GM19395 (cell line): ENCODE measurements around the gene PUM2.
"Not testable (repeated sequence)": the region's sequence is repeated elsewhere in the genome, so short reads cannot be mapped to it uniquely, and the experiment has no call there.

Source experiments
- ATAC-seq: cut with Tn5 transposase; IDR thresholded peaks from one replicate; pipeline ENCODE4 v1.9.1; 2021; ENCODE audit warnings: mild to moderate bottlenecking, moderate library complexity; ENCODE audit not compliant: unreplicated experiment

The PUM2 gene

DNA sequence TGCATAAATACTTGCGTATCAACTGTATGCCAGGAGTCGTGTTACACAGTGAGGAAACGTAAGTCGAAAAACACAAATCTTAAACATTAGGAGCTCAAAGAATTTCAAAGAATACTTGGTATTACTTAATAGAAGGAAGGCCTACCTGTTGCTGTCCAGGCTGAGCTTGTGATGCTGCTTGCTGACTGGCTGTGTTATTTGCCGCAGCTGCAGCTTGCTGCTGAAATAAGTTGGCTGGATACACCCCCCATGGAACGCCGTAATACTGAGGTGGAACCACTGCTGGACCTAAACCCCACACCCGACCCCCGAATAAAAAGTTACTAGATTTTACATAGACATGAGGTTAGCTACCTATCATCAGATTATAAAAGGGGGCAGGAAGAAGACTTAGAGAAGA lies 56.4 kb downstream of the PUM2 start:
- no peak for ATAC-seq

DNA sequence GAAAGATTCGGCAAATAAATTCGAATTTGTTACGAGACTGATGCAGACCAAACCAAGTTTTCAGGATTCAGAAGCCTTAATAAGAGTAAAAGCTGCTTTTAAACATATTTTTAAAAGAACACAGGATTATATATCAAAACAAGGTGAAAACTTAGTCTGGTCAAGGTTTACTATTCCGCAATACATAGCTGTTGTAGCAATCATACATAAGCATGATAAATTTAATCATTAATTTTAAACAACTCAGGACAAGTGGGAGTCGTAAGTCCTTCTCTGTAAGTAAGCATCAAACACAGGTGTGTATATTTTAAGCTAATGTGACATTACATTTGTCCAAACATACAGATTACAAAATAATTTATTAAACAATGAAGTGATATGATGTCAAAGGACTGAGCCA lies 57.7 kb downstream of the PUM2 start:
- ATAC-seq = no peak

- ATAC-seq = no peak
Observed at GRCh38 chr2:20291846-20292408, 58.7 kb downstream of the PUM2 start.

GRCh38 chr2:20291106-20291564 lies 59.5 kb downstream of the PUM2 start:
- ATAC-seq = no peak

GRCh38 chr2:20288642-20289340 lies 61.9 kb downstream of the PUM2 start:
- no peak for ATAC-seq

DNA sequence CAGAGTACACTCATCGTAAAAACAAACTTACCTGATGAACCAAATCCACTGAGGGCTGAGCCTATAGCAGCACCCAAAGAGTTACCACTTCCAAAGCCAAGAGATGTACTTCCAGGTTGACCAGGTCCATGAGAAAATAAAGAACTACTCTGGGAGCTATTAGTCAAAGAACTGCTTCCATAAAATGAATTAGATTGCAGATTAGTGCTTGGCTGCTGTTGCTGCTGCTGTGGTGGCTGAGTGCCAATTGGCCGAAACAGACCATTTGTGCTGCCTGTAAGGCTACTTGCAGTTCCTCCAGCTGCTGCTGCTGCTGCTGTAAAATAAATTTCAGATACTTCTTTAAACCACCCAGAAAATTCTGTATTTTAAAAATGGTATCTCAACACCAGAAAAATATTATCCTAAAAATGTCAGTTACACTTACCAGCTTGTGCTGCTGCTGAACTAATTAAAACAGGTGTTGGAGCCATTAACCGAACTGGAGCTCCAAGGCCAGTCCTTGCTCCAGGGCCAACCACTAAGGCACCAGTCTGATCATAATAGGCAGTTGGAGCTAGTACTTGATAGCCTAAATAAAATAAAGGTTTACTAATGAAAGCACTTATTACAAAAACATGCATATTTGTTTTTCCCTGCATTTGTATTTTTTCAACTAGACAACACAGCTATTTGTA lies 67.6 kb downstream of the PUM2 start:
- no peak for ATAC-seq

GRCh38 chr2:20281876-20282275 lies 68.8 kb downstream of the PUM2 start:
- no peak for ATAC-seq

- ATAC-seq = no peak
Observed at GRCh38 chr2:20273042-20273441, 77.6 kb downstream of the PUM2 start.

DNA sequence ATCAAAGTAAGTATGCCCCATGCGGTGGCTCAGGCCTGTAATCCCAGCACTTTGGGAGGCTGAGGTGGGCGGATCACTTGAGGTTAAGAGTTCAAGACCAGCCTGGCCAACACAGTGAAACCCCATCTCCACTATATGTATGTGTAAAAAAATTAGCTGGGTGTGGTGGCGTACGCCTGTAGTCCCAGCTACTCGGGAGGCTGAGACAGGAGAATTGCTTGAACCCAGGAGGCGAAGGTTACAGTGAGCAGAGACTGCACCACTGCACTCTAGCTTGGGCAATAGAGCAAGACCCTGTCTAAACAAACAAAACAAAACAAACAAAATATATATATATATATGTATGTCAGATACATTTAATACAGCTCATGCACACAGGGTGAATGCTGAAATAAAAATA lies 82.3 kb downstream of the PUM2 start:
- not testable (repeated sequence) for ATAC-seq

GRCh38 chr2:20267529-20267928 lies 83.1 kb downstream of the PUM2 start:
- no peak for ATAC-seq

- no peak for ATAC-seq
Observed at GRCh38 chr2:20264629-20265028, 86.0 kb downstream of the PUM2 start.

DNA sequence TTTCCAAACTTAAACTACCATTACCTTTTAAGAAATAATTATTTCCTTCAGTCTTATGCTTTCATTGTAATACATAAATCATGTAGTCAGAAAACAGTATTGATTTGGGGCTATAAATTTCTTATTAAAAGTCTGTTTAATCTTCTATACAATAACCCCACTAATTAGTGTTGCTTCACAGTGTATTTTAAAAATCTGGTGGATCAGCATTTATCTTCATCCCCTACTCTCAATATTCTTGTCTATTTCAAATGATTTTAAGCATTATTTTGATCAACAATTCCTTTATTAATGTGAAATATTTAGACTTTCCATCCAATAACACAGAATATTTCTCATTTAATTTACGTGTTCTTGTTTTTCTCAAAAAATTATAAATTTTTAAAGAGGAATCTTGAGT lies 93.2 kb downstream of the PUM2 start:
- ATAC-seq = no peak

- no peak for ATAC-seq
Observed at GRCh38 chr2:20254731-20255130, 95.9 kb downstream of the PUM2 start.

- ATAC-seq = no peak
Observed at GRCh38 chr2:20250436-20250835, 100.2 kb downstream of the PUM2 start.

GRCh38 chr2:20249170-20249569 lies 101.5 kb downstream of the PUM2 start:
- ATAC-seq = no peak

DNA sequence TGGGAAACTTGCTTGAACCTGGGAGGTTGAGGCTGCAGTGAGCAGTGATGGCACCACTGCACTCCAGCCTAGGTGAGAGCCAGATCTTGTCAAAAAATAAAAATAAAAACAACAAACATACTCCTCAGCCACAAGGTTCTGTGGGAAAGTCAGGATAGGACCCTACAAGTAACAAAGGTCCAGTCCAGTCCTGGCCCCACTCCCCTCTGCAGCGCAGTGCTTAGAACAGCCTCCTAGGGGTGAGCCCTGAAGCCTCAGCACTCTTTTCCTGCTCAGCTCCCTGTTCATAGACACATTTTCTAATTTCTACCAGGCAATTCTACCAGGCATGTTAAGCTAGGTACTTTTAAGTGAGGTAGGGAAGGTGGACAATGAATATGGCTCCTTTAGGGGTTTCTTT lies 103.6 kb downstream of the PUM2 start:
- ATAC-seq = no peak

DNA sequence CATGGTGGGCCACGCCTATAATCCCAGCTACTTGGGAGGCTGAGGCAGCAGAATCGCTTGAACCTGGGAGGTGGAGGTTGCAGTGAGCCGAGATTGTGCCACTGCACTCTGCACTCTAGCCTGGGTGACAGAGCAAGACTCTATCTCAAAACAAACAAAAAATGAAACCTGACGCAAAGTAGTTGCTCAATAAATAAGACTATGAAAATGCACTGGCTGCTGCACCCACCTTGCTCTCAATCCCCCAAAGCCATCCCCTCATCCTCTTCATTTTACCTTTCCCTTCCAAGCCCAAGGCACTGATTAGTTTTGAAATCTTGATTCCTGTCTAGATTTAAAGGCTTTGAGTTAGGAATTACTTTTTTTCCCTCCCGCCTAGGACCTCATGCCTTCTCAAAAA lies 107.0 kb downstream of the PUM2 start:
- ATAC-seq = not testable (repeated sequence)

- no peak for ATAC-seq
Observed at GRCh38 chr2:20242727-20243377, 107.8 kb downstream of the PUM2 start.

GRCh38 chr2:20241973-20242726 lies 108.5 kb downstream of the PUM2 start:
- ATAC-seq = peak; percentile 50

- ATAC-seq = not testable (repeated sequence)
Observed at GRCh38 chr2:20240291-20240690, 110.4 kb downstream of the PUM2 start.

- no peak for ATAC-seq
Observed at GRCh38 chr2:20236496-20236895, 114.1 kb downstream of the PUM2 start.
